GM19025 (cell line): ENCODE measurements around the gene TTI1.
A peak's percentile ranks its signal among the peaks of the same experiment; 100 is the strongest.
"Not testable (repeated sequence)": the region's sequence is repeated elsewhere in the genome, so short reads cannot be mapped to it uniquely, and the experiment has no call there.

Source experiments
- ATAC-seq: cut with Tn5 transposase; IDR thresholded peaks from one replicate; pipeline ENCODE4 v1.9.1; 2021; ENCODE audit warnings: mild to moderate bottlenecking, low read depth, moderate library complexity; ENCODE audit not compliant: unreplicated experiment

The TTI1 gene

DNA sequence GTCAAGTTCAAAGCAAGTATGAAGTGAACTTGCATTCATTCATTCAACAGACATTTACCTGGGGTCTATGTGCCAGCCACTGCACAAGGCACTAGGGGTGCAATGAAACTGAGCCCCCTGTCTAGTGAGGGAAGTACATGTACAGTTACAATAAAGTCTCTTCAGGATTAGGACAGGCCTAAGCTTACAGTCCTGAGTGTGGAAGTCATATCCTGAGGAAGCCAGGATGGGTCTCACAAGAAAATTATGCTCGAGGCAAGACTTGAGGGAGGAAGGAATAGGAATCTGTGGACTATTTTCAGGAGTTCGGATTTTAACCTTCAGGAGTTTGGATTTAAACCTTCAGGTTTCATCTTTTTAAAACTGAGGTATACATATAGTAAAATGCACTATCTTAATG, 19.4 kb downstream of the TTI1 start:
- ATAC-seq, result no peak

DNA sequence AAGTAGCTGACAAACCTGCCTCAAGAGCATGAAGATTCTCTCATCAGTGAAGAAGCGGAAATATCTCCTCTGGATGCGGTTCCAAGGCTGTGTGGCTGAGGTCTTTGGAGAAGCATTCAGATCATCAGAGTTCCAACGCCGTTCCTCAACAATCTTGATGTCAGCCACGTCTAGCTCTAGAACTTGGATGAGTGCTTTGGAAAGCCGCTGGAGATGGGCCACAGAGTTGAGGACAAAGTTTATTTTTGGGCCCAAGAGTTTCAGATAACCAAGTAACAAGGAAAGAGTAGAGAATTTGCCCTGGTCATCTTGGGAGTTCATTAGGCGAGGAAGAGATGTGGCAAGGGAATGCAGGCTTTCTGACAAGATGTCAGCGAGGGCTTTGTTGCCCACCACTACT, 20.9 kb downstream of the TTI1 start:
- no peak for ATAC-seq

DNA sequence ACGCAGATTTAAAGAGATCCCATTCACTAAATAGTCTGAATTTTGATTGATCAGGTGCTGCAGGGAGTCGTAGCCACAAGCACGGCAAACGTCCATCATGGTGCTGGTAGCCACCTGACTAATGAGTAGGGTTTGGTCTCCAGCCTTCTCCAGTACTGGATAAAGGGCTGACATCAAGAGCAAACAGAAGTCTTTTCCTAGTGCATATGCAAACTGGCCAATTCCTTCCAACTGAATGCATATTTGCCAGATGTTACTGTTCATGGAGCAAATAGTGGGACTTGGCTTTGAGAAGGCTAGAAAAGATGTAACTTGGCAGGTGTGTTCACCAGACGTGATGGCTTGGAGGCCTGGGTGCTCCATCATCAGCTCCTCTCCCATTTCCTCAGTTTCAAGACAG, 21.6 kb downstream of the TTI1 start:
- ATAC-seq, result no peak

DNA sequence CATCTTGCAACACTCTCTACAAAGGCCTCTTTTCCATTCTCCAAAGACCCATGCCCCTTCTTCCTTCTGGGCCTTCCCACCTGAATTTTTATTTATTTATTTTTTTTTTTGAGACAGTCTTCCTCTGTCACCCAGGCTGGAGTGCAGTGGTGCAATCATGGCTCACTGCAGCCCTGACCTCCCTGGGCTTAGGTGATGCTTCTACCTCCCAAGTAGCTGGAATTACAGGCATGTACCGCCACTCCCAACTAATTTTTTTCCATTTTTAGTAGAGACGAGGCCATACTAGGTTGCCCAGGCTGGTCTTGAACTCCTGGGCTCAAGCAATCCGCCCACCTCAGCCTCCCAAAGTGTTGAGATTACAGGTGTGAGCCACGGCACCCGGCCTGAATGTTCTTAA, 23.8 kb downstream of the TTI1 start:
- not testable (repeated sequence) for ATAC-seq

DNA sequence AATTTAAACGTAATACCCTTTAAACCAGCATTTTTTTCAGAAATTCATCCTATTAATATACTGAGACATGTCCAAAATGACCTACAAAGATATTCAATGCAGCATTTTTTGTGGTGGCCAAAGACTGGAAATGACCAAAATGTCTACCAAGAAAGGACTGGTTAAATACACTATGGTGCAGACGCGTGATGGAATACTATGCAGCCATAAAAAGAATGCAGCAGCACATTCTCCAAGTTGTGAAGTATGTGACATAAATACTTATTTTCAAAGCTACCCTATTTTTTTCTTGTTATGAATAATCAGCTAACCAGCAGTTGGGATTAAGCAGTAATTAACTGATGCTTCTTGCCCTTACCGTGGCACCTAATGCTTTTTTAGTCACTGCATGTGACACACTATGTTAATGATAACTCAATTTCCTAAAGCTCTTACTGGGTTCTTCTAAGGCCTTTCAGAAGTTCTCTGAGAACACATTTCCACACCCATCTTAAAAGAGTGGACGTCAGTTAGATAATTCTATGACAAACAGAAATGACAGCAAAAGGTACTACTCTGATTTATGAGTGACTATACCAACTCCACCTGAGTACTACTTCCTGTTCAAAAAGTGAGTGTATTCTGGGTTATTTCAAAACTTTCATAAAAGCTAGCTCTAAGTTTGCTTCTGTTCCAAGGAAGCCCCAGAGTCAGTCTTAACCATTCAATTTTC, 24.9 kb downstream of the TTI1 start:
- no peak for ATAC-seq

DNA sequence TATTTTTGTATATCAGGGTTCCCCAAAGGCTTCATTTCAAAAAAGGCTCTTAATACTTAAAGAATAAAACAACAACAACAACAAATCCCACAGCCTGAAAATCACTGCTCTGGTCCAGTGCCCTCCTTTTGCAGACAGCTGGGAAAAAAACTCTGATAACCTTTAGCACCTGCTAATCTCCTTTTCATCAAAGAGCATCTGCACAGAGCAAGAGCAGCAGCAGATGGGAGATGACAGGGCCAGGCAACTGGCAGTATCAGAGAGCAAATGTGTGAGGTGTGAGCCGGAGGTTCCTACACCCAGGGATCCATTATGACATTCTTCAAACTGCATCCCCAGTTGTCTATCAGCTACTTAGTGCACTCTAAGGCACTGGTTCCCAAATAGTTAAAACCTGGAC, 25.7 kb downstream of the TTI1 start:
- no peak for ATAC-seq

DNA sequence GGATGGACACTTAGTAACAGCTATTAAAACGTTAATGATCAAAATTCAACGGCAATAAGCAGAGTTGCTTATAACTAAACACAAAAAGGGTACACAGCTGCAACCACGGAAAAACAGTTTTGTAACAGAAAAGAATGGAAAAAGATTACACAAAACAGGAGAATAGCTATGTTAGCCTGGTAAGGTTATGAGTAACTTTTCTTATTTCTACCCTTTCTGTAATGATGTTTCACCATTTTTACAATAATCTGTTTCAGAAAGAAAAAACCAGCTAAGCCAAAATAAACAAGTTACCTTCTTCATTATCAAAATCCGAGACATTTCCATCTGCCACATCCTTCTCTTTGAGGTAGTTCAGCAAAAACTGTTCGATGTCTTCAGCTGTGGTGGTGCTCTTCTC, 27.4 kb downstream of the TTI1 start:
- no peak for ATAC-seq

DNA sequence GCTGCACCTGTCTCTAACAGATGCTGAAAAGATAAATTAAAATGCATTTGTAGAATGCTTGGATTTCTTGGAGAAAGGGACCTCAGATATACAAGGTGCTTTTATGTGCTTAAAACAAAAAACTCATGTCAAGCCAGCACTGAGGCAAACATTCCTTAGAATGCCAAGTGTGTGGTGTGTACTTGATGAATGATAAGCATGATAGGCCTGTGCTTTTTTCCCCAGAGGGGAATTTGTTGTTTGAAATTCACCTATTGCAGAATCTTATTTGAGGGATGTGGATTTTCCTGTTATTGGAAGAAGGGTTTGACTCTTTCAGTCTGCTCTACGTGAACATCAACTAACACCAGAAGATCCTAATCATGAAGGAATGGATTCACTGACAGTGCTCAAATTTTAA, 28.8 kb downstream of the TTI1 start:
- ATAC-seq, result no peak

DNA sequence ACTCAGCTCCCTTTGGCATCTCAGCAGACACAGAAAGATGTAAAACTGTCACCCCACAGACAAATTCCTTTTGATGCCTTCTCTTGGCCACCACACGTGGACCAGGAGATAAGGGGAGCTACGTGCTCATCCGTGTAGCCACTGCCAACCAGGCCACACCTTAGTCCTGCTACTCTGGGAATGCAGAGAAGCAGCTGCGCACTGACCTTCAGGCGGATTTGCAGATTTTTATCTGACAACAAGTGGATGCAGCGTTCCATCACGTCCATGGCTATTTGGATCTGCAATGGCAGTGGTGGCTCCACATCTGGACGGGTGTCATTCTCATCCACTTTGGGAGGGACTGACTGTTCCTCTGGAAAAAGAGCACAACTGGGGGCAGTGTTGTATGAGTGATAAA, 30.8 kb downstream of the TTI1 start:
- no peak for ATAC-seq

DNA sequence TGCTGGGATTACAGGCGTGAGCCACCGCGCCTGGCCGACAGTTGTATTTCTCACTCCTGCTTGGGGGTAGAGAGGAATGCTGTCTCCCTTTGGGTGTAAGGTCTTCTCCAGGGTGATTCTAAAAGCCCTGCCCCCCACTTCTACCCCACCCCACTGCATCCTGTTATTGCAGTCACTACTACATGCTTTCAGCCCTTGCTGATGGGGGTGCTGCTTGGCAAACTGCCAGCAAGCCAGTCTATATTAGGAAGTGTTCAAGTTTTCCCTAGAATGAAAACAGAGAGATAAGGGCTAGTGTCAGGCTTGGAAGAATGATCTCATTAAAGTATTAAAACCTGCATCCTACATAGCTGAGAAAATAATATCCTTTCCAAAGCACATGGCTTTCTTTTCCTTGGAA, 31.3 kb downstream of the TTI1 start:
- ATAC-seq, result no peak

DNA sequence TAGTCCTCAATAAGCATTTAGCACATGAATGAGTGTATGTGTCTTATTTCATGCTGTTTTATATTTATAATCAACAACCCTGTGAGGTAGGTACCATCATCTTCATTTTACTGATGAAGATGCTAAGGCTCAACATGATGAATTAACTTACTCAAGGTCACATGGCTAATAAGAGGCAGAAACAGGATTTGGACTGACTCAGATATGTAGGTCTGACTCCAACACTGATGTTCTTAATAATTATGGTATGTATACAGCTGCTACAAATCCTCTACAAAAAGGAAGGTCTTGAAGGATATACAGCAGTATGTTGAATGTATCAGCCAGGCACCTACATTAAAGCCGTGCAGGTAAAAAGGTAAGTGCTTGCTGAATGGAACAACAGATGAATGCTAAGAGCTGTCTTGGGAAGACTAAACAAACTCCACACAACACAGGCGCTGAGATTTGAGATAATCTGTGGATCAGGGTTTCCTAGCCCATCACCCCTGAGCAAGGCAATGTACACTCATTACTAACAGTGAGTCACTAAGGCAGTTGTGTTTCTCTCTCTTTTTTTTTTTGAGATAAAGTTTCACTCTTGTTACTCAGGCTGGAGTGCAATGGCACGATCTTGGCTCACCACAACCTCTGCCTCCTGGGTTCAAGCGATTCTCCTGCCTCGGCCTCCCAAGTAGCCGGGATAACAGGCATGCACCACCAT, 31.9 kb downstream of the TTI1 start:
- ATAC-seq, result no peak

DNA sequence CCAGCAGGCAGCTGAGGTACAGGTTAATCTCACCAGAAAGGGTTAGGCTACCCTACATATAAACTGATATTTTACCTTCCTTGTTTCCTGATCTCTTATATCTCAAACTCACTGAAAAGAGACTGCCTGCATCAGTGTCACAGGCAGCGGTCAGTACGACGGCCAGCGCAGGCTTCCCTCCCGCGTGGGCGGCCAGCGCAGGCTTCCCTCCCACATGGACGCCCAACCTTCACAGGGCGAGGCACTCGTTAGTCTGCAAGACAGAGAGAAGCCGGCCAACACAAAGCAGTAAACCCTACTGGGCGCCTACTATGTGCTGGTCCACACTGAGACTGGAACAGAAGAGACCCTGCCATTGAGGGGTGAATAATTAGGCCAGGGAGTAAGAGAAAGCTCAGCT, 33.0 kb downstream of the TTI1 start:
- ATAC-seq, result no peak

DNA sequence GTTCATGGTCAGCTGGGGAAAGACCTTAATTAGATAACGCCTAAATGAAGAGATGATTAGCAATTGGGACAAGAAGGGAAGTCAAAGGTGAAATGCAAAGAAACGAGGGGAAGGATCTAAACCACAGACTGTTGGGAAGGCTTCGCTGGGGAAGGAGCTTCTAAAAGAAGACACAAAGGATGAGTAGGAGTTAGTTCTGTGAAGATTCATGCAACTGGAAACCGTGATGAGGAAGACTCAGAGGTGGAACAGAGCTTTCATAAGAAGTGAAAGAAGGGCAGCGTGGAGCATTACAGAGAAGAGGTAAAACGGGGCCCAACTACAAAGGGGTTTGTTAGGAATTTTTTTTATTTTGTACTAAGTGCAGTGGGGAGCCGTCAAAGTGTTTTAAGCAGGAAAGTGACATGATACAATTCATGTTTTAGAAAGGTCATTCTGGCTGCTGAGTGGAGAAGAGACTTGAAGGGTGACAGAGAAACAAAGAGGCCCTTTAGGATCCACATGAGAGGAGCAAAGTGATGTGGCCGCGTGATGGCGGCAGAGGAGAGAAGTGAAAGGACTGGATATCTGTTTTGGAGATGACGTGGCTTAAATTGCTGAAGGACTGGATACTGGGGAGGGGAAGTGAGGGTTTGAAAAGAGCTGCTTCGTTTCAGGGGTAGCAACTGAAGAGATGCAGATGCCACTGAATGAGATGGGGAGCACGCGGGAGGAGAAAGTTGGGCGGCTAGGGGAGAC, 33.6 kb downstream of the TTI1 start:
- ATAC-seq, result no peak

DNA sequence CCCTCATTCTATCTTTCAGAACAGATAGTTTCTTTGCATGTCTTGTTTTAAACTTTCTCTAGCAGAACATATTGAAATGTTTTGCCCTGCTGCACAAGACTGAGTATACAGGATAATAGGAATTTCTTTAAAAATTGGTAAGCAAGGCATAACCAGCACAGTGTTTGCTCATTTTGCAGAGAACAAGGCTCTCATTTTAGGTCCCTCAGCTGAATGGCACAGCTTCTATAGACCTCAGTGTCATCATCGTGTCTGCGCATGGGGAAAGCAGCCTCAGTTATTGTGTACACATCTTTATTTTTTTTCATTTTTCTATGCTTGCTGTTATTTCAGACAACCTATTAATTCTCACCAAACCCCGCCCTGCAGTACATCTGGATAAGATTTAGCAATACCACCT, 35.7 kb downstream of the TTI1 start:
- no peak for ATAC-seq

DNA sequence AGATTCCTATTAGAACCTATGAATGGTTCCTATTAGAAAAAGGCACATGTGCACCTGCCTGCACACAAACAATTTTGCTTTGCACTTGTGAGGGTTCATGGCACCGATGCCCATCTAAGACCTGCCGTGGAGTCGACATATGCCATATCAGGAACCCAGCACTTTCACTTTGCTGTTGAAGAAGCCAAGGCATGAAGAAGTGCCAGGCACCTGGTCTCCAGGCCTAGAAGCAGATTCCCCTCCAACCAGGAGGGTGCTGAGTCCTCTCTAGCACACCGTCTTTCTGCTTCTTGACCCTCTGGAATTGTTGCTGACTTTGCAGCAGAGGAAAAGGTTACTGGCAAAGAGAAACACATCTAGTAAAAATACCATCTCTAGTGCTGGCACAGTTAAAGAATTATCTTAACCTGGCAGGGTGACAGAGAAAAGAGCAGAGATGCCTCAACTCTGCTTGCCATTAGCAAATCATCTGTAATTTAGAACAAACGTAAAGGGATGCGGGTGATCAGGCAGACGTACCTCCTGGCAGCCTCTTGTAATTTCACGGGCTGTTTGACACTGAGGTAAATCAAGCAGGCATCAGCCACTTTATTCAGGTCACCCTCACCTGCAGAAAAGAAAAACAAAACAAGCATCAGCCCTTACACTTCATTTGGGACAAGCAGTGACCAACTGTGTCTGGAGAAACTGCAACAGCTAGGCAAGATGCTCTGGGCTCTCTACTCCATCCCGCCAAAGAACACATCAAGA, 37.2 kb downstream of the TTI1 start:
- no peak for ATAC-seq

DNA sequence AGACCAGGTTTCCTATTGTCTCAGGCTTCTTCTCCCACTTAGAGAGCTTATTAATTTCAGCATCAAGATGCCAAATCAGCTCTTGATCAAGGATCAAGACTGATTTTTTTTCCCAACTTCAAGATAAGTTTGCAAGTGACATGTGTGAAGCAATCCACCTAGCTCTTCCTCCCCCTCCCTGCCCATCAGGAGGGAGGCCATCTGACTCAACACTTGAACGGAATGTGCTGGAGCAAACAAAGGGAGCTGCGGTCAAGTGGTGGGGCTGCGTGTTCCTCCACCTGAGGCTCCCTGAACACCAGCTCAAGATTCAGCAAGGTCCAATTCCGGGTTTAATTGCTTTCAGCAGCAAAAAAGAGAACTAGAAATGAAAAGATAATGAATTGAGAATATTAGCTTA, 38.7 kb downstream of the TTI1 start:
- ATAC-seq, result no peak

DNA sequence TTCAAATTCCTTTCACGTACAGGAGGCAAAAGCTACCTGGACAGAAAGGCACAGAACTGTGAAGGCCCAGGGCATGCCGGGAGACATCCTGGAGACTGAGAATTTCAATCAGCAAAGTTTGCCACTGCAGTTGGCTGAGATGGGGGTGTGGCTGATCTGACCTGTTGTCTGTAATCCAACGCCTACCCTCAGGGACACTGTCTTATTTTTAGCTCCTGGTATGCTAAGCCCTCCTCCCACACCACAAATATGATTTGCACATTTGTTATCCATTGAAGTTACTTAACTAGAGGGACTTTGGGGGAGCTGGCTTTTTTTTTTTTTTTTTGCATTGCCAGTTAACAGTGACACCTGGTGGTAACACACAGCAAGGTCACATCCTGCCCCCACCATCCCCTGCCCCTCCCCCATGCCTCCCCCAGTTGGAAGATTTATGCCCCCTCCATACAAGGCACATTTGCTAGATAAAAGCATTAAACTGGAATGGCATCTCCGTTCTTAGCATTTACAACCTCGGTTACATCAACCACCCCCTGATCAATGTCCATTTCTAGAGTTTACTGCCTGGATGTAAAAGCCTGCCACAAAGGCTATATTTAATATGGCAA, 40.4 kb downstream of the TTI1 start:
- no peak for ATAC-seq

DNA sequence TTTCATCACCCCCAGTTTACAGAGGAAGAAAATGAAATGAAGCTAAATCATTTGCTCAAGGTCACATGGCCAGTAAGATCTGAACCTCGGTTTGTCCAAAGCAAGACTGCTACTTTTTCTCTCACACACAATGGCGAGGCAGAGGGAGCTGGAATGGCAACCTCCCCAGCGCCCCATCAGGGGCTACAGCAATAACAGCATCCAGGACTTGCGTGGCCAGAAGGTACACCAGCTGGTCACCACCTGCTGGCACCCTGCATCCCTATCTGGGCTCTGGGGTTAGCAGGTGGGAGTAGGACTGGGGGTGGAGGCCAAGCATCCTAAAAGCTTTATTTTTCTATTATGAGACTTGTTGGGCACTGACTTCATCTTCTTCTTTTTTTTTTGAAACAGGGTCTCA, 41.3 kb downstream of the TTI1 start:
- no peak for ATAC-seq

DNA sequence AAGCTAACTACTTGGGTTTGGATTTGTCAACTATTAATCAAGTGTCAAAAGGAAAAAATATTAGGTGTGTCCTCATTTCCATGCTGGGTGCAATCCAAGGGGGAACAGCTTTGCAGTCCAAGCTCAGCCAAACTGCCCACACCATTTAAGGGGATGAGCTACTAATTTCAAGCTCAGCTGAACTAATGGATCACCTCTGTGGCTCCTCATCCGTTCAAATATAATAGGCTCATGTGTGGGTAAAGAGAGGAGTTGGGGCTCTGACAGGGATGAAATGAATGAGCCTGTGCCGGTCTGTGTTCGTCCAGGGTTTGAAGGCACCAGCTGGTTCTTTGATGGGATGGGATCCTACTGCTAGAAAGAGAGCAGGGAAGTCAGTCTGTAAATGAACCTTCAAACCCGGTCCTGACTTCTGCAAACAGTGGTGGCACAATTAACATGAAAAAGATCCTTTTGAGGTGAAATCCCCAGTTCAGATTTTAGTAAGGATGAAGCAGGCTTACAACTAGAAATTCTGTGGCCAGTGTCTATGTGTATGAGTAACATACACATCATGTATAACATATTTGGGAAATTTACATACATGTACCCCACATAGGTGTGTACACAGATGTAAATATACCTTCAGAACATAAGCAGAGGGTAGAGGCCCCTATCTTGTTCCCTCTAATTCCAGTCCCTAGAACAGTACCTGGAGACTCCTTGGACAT, 41.9 kb downstream of the TTI1 start:
- no peak for ATAC-seq

DNA sequence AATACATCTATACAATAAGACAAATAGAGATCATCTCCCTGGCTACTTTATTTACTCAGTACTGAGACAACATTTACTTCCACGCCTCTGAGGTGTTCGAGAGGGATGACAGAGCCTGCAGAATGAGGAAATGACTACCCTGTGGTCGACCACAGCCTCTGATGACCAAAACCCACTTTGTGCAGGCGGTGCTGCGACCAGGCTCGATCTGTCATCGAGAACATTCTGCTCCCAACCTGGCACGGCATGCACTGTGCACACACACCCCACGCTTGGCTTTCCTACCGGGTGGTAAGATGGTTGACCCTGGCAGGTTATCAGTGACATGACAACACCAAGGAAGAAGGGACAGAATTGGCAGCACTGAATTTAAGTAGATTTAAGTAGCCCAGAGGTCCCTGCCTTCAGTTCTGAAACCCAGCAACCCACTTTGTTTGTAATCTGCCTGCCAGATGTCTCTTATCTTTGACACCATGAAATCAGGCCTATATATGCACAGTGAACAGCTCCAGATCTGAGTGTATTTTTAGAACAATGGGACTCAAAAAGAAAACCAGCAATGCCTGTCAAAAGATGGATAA, 42.6 kb downstream of the TTI1 start:
- peak; percentile 88 for ATAC-seq
